ENCODE results near the gene IKBKE. TPM values are rescaled to one million over a fixed set of nuclear protein-coding genes. Genes with fewer than 3 reads are reported as not detected.

Gene IKBKE
- total RNA-seq, 4 donors from 2014 or later: 13.8 to 77.4 (median 17.8) TPM

DNA sequence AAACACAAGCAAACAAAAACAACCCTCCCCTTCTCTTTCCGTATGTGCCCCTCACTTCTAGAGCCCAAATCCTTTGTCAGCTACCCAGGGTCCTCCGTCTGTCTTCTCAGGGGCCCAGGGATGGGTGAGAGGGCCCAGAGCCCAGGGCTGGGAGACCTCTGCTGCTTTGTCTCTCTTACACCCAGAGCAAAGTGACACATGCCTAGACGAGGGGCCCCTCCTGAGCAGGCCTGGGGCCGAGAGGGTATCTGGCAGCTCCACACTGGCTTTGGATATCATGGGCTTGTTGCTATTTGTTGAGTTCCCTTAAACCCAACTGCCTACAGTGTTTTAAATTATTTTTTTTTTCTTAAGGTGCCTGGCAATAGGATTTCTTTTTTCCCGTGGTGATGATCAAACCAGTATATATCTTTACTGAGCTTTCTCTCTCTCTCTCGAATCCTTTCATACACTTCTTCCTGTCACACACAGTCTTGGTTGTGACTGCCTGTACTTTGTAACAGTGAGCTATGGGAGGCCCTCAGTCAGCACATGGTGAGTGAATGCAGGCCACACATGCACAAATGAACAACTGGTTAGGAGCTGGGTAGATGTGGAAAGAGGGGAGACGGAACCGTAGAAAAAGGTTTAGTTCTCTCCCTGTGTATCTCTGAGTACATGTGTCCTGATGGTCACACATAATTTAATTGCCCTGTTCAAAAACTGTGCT is 51.6 kb downstream of the IKBKE start:
- intact Hi-C loops (cut with DNase I; ENCODE audit: low total_unique reads) (no loop called here), in situ Hi-C loops (cut with MboI; ENCODE audit: low pct_ligation_motif_present in 1 of 4, low pct_unique_long_range_greater_than_20kb in 1 of 4, low sequenced_read_pairs in 3 of 4) (no loop called here)
- no peak overlapping the region for H3K4me3 ChIP-seq
- no peak for DNase-seq
- no peaks in the 10 kb centered on the region for H3K27me3 ChIP-seq
- no peaks in the 10 kb centered on the region for H3K4me1 ChIP-seq
- no peaks in the 10 kb centered on the region for H3K9me3 ChIP-seq
- H3K36me3 ChIP-seq: no peaks in the 10 kb centered on the region
- H3K27ac ChIP-seq: no peak overlapping the region
- WGBS, 2 donors (ENCODE audit: low coverage in 1 of 2): 80 to 81% methylated on average over 6 to 8 of the region's 8 CpGs
- TF ChIP-seq POLR2A (IDR thresholded peaks at IDR 0.05) (no peak), CTCF (IDR thresholded peaks at IDR 0.05) (no peak), POLR2AphosphoS5 (IDR thresholded peaks at IDR 0.05) (no peak), EP300 (IDR thresholded peaks at IDR 0.05; ENCODE audit: low read depth) (no peak)

GRCh38 chr1:206524739-206525364 is 54.6 kb downstream of the IKBKE start:
- H3K27ac ChIP-seq: no peak overlapping the region
- intact Hi-C loops (cut with DNase I; ENCODE audit: low total_unique reads): no loop called here
- H3K4me1 ChIP-seq: no peaks in the 10 kb centered on the region
- 58 to 100% methylated on average over 1 to 5 of the region's 5 CpGs for WGBS, 2 donors (ENCODE audit: low coverage in 1 of 2)
- H3K36me3 ChIP-seq: no peaks in the 10 kb centered on the region
- DNase-seq: no peak
- no peak overlapping the region for H3K4me3 ChIP-seq
- in situ Hi-C loops (cut with MboI; ENCODE audit: low pct_ligation_motif_present in 1 of 4, low pct_unique_long_range_greater_than_20kb in 1 of 4, low sequenced_read_pairs in 3 of 4): no loop called here
- TF ChIP-seq POLR2AphosphoS5 (IDR thresholded peaks at IDR 0.05): no peak
- no peak for TF ChIP-seq CTCF (IDR thresholded peaks at IDR 0.05)
- H3K9me3 ChIP-seq: no peaks in the 10 kb centered on the region
- no peaks in the 10 kb centered on the region for H3K27me3 ChIP-seq

DNA sequence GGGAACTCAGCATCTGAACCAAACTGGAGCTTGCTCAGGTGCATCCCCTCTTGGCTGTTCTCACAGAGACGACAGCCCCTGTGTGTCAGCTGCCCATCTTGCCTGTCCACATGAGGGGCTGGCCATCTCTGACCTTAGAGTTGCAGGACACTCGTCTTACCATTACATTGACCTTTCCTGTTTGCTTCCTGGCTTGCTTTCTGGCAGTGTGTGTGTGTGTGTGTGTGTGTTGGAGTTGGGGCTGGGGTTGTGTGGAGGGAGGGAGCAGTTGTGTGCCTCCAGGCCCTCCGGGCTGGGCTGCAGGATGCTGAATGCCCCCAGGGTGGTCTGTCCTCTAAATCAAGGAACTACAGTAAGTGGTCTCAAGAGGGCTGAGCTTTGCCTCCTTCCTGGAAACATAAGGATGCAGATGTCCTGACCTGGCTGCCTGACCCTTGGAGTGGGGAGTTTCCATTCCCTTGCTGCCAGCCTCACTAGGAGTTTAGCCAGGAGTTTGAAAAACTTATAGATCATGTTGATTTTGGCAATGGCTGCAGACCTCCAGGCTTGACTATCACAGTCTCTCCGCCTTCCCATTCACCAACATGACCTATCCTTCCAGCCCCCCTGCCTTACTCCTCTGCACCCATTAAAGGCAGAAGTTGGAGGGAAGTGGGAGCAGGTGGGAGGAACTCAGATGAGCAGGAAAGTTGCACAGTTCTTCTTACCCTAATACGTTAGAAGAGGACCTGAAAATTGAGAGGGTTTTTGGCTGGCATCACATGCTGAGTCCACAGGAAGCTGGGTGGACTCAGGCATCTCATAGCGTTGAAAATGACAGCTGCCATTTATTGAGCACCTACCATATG is 56.0 kb downstream of the IKBKE start:
- in situ Hi-C loops (cut with MboI; ENCODE audit: low pct_ligation_motif_present in 1 of 4, low pct_unique_long_range_greater_than_20kb in 1 of 4, low sequenced_read_pairs in 3 of 4): no loop called here
- DNase-seq: no peak
- WGBS, 2 donors (ENCODE audit: low coverage in 1 of 2): 50 to 75% methylated on average over 2 to 6 of the region's 6 CpGs

More for the DNA sequence above, 56.0 kb downstream of the IKBKE start:
- no peak for TF ChIP-seq CTCF (IDR thresholded peaks at IDR 0.05)
- TF ChIP-seq POLR2AphosphoS5 (IDR thresholded peaks at IDR 0.05): no peak
- TF ChIP-seq EP300 (IDR thresholded peaks at IDR 0.05; ENCODE audit: low read depth): no peak
- TF ChIP-seq POLR2A (IDR thresholded peaks at IDR 0.05): no peak
- H3K27ac ChIP-seq: no peak overlapping the region
- no peaks in the 10 kb centered on the region for H3K27me3 ChIP-seq
- H3K4me3 ChIP-seq: no peak overlapping the region
- no peaks in the 10 kb centered on the region for H3K36me3 ChIP-seq
- no peaks in the 10 kb centered on the region for H3K9me3 ChIP-seq
- intact Hi-C loops (cut with DNase I; ENCODE audit: low total_unique reads): no loop called here
- no peaks in the 10 kb centered on the region for H3K4me1 ChIP-seq

All from transverse colon (tissue), 4 donors.